Measurements from ENCODE around the gene TRAPPC5. TPM values are rescaled to one million over a fixed set of nuclear protein-coding genes. Genes with fewer than 3 reads are reported as not detected.
"Not testable (repeated sequence)": the region's sequence is repeated elsewhere in the genome, so short reads cannot be mapped to it uniquely, and the experiment has no call there.

Gene TRAPPC5
- 36.6 TPM for polyA plus RNA-seq (ENCODE audit: insufficient read length)

- peak; percentile 77 for DNase-seq (ENCODE audit: low read depth)
These were observed at the start of gene TRAPPC5 for GRCh38 chr19:7680606-7681339. Gene TRAPPC5 (plus strand): TSS chr19:7680833. CDS start chr19:7682254, 1,421 bp downstream.

GRCh38 chr19:7631577-7631976 lies 49.1 kb upstream of the TRAPPC5 start:
- DNase-seq (ENCODE audit: low read depth) = no peak

- no peak for DNase-seq (ENCODE audit: low read depth)
These were observed 48.1 kb upstream of the TRAPPC5 start for GRCh38 chr19:7632340-7633203.

- no peak for DNase-seq (ENCODE audit: low read depth)
These were observed 46.9 kb upstream of the TRAPPC5 start, which contains the start of gene PCP2 for GRCh38 chr19:7633698-7634097. Gene PCP2 (minus strand): TSS chr19:7633719. CDS start chr19:7633457, 262 bp downstream.

- no peak for DNase-seq (ENCODE audit: low read depth)
These were observed 45.0 kb upstream of the TRAPPC5 start for GRCh38 chr19:7635670-7636069.

- no peak for DNase-seq (ENCODE audit: low read depth)
These were observed 44.3 kb upstream of the TRAPPC5 start for GRCh38 chr19:7636317-7636690.

- no peak for DNase-seq (ENCODE audit: low read depth)
These were observed 43.8 kb upstream of the TRAPPC5 start, which contains the start of gene STXBP2 for GRCh38 chr19:7636691-7637373. Gene STXBP2 (plus strand): TSS chr19:7637110. CDS start chr19:7637150, 40 bp downstream.

GRCh38 chr19:7637374-7638256 lies 43.0 kb upstream of the TRAPPC5 start:
- DNase-seq (ENCODE audit: low read depth) = no peak

- no peak for DNase-seq (ENCODE audit: low read depth)
These were observed 41.7 kb upstream of the TRAPPC5 start for GRCh38 chr19:7638802-7639465.

GRCh38 chr19:7639863-7640348 lies 40.7 kb upstream of the TRAPPC5 start:
- DNase-seq (ENCODE audit: low read depth) = no peak

GRCh38 chr19:7640803-7641202 lies 39.8 kb upstream of the TRAPPC5 start:
- no peak for DNase-seq (ENCODE audit: low read depth)

GRCh38 chr19:7641290-7642276 lies 39.0 kb upstream of the TRAPPC5 start:
- no peak for DNase-seq (ENCODE audit: low read depth)

GRCh38 chr19:7642295-7643030 lies 38.2 kb upstream of the TRAPPC5 start:
- DNase-seq (ENCODE audit: low read depth) = no peak

- no peak for DNase-seq (ENCODE audit: low read depth)
These were observed 37.6 kb upstream of the TRAPPC5 start for GRCh38 chr19:7643031-7643415.

GRCh38 chr19:7643629-7644549 lies 36.7 kb upstream of the TRAPPC5 start:
- not testable (repeated sequence) for DNase-seq (ENCODE audit: low read depth)

- DNase-seq (ENCODE audit: low read depth) = no peak
These were observed 36.1 kb upstream of the TRAPPC5 start for GRCh38 chr19:7644550-7644877.

- no peak for DNase-seq (ENCODE audit: low read depth)
These were observed 35.5 kb upstream of the TRAPPC5 start for GRCh38 chr19:7645163-7645562.

Data from forelimb muscle (tissue), 1 donor.